Karpas-422 (cell line): ENCODE data around the gene RBM20. TPM values are rescaled to one million over a fixed set of nuclear protein-coding genes. Genes with fewer than 3 reads are reported as not detected.
"Not testable (repeated sequence)": the region's sequence is repeated elsewhere in the genome, so short reads cannot be mapped to it uniquely, and the experiment has no call there.

Experiments
- DNase-seq: peaks from one replicate; pipeline ENCODE4 v3.0.0-alpha.2; 2015
- H2AFZ ChIP-seq: fragments of 200-600 bp; sonication (generic); 2 replicates; pipeline ENCODE4 v1.6.1; 2014; ENCODE audit warnings: antibody characterized with exemption, low read length, mixed read lengths
- H3K27ac ChIP-seq: fragments of 200-600 bp; sonication (generic); 2 replicates; pipeline ENCODE4 v1.5.1; 2014; ENCODE audit warnings: mild to moderate bottlenecking, low read length, moderate library complexity
- H3K27me3 ChIP-seq: fragments of 200-600 bp; sonication (generic); 2 replicates; pipeline ENCODE4 v1.6.1; 2014; ENCODE audit warnings: low read length, mixed read lengths
- H3K36me3 ChIP-seq: fragments of 200-600 bp; sonication (generic); 2 replicates; pipeline ENCODE4 v1.6.1; 2014; ENCODE audit warnings: low read length, mixed read lengths; ENCODE audit not compliant: insufficient read depth
- H3K4me1 ChIP-seq: fragments of 200-600 bp; sonication (generic); 2 replicates; pipeline ENCODE4 v1.6.1; 2014; ENCODE audit warnings: mild to moderate bottlenecking, low read length, mixed read lengths
- H3K4me2 ChIP-seq: fragments of 200-600 bp; sonication (generic); 2 replicates; pipeline ENCODE4 v1.6.1; 2014; ENCODE audit warnings: low read length, low read depth, mild to moderate bottlenecking; ENCODE audit not compliant: poor library complexity, severe bottlenecking
- H3K4me3 ChIP-seq: fragments of 200-600 bp; sonication (generic); 2 replicates; pipeline ENCODE4 v1.5.1; 2014; ENCODE audit warnings: mild to moderate bottlenecking, antibody characterized with exemption, low read length, mixed read lengths
- H3K79me2 ChIP-seq: fragments of 200-600 bp; sonication (generic); 2 replicates; pipeline ENCODE4 v1.6.1; 2014; ENCODE audit warnings: mild to moderate bottlenecking, low read length, mixed read lengths
- H3K9ac ChIP-seq: fragments of 200-600 bp; sonication (generic); 2 replicates; pipeline ENCODE4 v1.6.0; 2014; ENCODE audit warnings: low read length
- H3K9me2 ChIP-seq: fragments of 200-600 bp; sonication (generic), shearing (Covaris generic); replicated peaks from 2 replicates; pipeline ENCODE4 v1.6.0; 2014; ENCODE audit warnings: mild to moderate bottlenecking, low read length, moderate library complexity; ENCODE audit not compliant: insufficient read depth
- H3K9me3 ChIP-seq: fragments of 300-700, 200-600 bp; sonication (generic); 2 replicates; pipeline ENCODE4 v1.6.1; 2014; ENCODE audit warnings: low read length, mixed read lengths
- H4K20me1 ChIP-seq: fragments of 200-600 bp; sonication (generic); 2 replicates; pipeline ENCODE4 v1.6.1; 2014; ENCODE audit warnings: mild to moderate bottlenecking, antibody characterized with exemption, low read length, low read depth; ENCODE audit not compliant: insufficient read depth
- total RNA-seq: library from RNA; depleted of rRNA; stranded (reverse); fragments of >200 nt; shearing (Covaris generic); gene quantifications from 2 replicates; pipeline ENCODE4 v1.2.3, GENCODE V29; 2014; ENCODE audit warnings: low replicate concordance

The RBM20 gene
- total RNA-seq, 1 experiment from 2014 or later = not detected

DNA sequence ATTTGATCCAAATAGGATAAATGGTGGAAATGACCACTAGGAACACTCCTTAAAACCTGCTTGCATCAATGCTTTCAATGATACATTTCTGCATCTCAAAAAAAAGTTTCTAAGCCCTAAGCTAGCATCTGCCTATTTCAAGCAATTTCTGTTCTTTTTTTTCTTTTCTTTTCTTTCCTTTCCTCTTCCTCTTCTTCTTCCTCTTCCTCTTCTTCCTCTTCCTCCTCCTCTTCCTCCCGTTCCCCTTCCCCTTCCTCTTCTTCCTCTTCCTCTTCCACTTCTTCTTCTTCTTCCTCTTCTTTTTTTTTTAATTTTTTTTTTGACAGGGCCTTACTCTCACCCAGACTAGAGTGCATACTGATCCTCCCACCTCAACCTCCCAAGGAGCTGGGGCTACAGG lies 15.4 kb downstream of the RBM20 start:
- no peak overlapping the region for H3K4me3 ChIP-seq

DNA sequence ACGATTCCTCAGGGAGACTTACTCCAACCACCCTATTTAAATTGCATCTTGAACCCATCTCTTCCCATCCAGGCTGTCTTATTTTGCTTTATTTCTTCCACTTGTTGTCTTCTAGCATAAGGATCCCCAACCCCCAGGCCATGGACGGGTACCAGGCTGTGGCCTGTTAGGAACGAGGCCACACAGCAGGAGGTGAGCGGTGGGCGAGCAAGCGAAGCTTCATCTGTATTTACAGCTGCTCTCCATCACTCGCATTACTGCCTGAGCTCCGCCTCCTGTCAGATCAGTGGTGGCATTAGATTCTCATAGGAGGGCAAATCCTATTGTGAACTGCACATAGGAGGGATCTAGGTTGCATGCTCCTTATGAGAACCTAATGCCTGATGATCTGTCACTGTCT lies 16.2 kb downstream of the RBM20 start:
- H3K4me3 ChIP-seq, H3K79me2 ChIP-seq: not testable (repeated sequence)

More for the DNA sequence above, 15.4 kb downstream of the RBM20 start:
- Histone ChIP-seq H3K9me3 (no peaks in the 10 kb centered on the region), H3K9me2 (no peaks in the 10 kb centered on the region), H3K27me3 (no peaks in the 10 kb centered on the region), H3K79me2 (no peaks in the 10 kb centered on the region), H3K36me3 (no peaks in the 10 kb centered on the region), H3K4me2 (no peak overlapping the region), H2AFZ (no peak overlapping the region), H4K20me1 (no peaks in the 10 kb centered on the region), H3K9ac (no peak overlapping the region), H3K4me1 (no peaks in the 10 kb centered on the region), H3K27ac (no peak overlapping the region)
- no peak for DNase-seq

DNA sequence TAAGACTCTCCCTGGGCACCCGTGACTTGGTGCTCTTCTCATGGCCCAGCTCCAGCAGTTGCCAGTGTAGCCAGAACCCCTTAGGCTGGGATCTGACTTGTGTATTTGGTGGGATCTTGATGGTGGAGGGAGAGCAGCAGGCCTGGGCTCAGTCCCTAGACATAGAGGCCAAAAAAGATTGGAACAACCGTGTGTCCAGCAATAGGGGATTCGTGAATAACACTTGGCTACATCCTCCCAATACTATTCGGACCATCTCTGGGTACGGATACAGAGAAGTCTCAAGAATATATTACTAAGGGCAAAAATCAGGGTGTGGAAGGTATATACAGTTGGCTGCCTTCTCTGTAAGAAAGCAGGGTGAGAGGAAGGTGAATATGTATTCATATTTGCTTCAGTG lies 17.2 kb downstream of the RBM20 start:
- no peak overlapping the region for H3K9ac ChIP-seq
- no peak overlapping the region for H3K4me3 ChIP-seq
- no peaks in the 10 kb centered on the region for H3K36me3 ChIP-seq
- no peaks in the 10 kb centered on the region for H3K9me2 ChIP-seq
- H3K27ac ChIP-seq = no peak overlapping the region
- no peaks in the 10 kb centered on the region for H4K20me1 ChIP-seq
- no peaks in the 10 kb centered on the region for H3K9me3 ChIP-seq
- no peak overlapping the region for H2AFZ ChIP-seq
- no peaks in the 10 kb centered on the region for H3K4me1 ChIP-seq
- H3K27me3 ChIP-seq = no peaks in the 10 kb centered on the region
- H3K4me2 ChIP-seq = no peak overlapping the region
- H3K79me2 ChIP-seq = no peaks in the 10 kb centered on the region
- DNase-seq = no peak

More for the DNA sequence above, 16.2 kb downstream of the RBM20 start:
- H3K27me3 ChIP-seq, H3K36me3 ChIP-seq, H3K27ac ChIP-seq, H3K9me3 ChIP-seq, H2AFZ ChIP-seq, H3K4me2 ChIP-seq, DNase-seq, H3K4me1 ChIP-seq, H3K9me2 ChIP-seq, H4K20me1 ChIP-seq, H3K9ac ChIP-seq: not testable (repeated sequence)

DNA sequence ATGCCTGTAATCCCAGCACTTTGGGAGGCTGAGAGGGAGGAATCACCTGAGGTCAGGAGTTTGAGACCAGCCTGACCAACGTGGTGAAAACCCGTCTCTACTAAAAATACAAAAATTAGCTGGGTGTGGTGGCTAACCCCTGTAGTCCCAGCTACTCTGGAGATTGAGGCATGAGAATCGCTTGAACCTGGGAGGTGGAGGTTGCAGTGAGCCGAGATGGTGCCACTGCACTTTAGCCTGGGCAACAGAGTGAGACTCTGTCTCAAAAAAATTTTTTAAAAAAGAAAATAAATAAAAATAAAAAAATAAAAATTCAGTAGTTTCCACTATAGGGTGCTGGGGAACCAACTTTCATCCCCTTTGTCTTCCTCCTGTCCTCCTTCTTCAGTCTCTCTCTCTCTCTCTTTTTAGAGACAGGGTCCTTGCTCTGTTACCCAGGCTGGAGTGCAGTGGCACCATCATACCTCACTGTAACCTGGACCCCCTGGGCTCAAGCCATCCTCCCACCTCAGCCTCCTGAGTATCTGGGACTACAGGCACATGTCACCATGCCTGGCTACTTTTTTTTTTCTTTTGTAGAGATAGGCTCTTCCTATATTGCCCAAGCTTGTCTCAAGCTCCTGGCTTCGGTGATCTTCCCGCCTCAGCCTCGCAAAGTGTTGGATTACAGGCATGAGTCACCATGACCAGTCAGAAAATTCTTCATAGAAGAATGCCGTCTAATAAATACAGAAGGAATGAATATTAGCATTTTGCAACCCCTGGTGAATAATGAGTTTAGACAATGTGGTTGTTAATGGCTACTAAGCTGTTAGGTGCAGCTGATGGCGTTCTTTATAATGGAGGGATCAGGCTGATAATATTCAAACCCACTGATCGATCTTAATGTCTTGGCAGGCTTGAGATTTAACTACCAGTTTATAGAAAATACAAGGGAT lies 20.6 kb downstream of the RBM20 start:
- H3K9ac ChIP-seq = no peak overlapping the region

DNA sequence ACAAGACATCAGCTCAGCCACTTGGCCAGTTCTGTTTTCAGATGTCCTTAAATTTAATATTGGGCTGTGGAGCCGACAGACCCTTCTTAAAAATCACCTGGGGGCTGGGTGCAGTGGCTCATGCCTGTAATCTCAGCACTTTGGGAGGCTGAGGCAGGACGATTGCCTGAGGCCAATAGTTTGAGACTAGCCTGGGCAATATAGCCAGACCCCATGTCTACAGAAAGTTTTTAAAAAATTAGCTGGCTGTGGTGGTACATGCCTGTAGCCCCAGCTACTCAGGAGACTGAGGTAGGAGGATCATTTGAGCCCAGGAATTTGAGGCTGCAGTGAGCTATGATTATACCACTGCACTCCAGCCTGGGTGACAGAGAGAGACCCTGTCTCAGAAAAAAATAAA lies 22.1 kb downstream of the RBM20 start:
- H4K20me1 ChIP-seq, DNase-seq: not testable (repeated sequence)

More for the DNA sequence above, 20.6 kb downstream of the RBM20 start:
- H3K9me3 ChIP-seq = no peaks in the 10 kb centered on the region
- no peaks in the 10 kb centered on the region for H3K4me1 ChIP-seq
- H3K27me3 ChIP-seq = no peaks in the 10 kb centered on the region
- H3K27ac ChIP-seq = no peak overlapping the region
- no peaks in the 10 kb centered on the region for H3K36me3 ChIP-seq
- no peak for DNase-seq
- H3K9me2 ChIP-seq = no peaks in the 10 kb centered on the region
- H3K4me2 ChIP-seq = no peak overlapping the region
- H4K20me1 ChIP-seq = no peaks in the 10 kb centered on the region
- H2AFZ ChIP-seq = no peak overlapping the region
- no peaks in the 10 kb centered on the region for H3K79me2 ChIP-seq
- H3K4me3 ChIP-seq = no peak overlapping the region

DNA sequence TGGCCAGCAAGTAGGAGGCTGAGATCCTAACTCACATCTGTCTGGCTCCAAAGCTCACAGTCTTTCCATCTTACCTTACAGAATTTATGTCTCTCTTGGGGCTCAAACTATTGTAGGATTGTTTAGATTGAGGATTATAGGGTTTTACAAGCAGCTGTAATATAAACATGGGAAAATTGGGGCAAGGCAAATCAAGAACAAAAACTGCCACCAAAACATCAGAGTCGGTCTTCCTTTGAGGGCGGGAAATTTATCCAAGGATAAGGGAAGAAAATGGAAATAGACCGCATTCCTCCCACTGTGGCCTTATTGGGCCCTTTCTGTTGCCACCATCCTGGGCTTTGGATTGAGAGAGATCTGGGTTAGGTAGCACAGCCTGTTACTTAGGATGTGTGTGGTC lies 22.5 kb downstream of the RBM20 start:
- Histone ChIP-seq H3K36me3 (no peaks in the 10 kb centered on the region), H3K27ac (no peak overlapping the region), H3K9me3 (no peaks in the 10 kb centered on the region), H3K27me3 (no peaks in the 10 kb centered on the region), H3K9ac (no peak overlapping the region), H2AFZ (no peak overlapping the region), H3K4me3 (no peak overlapping the region), H3K79me2 (no peaks in the 10 kb centered on the region), H4K20me1 (no peaks in the 10 kb centered on the region), H3K9me2 (no peaks in the 10 kb centered on the region), H3K4me1 (no peaks in the 10 kb centered on the region), H3K4me2 (no peak overlapping the region)
- no peak for DNase-seq

More for the DNA sequence above, 22.1 kb downstream of the RBM20 start:
- not testable (repeated sequence) for H2AFZ ChIP-seq, H3K9ac ChIP-seq, H3K27me3 ChIP-seq, H3K27ac ChIP-seq, H3K9me2 ChIP-seq, H3K9me3 ChIP-seq, H3K36me3 ChIP-seq, H3K4me2 ChIP-seq, H3K4me1 ChIP-seq, H3K4me3 ChIP-seq, H3K79me2 ChIP-seq

DNA sequence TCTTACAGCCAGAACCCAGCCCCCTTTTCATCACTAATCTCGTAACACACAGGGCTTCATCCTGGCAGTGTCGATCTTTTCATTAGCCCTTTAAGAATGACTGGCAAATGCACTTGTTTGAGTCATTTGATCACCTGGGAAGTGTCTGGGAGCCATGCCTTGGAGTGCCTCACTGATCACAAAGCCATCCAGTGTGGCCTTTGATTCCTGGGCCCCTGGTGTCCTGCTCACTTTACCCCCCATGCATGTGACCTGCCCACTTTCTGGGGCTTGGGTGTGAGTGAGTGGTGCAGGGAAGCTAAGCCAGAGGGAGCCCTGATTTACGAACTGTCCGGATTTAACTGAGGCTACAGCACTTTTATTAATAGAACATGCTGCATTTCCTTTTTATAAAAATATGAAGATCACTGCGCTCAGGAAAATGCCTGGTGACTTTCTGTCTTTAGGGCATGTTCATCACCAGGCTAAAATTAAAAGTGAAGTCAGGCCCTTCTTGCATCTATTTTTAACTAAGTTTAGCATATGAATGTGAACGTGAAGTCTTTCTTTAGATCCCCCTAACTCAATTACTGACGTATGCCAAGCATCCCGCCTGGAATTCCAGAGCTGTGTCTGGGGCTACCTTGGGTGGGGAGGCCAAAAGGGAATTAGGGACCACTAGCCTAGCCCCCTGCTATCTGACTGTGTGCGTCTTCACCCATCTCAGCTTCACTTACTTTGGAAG lies 23.6 kb downstream of the RBM20 start:
- no peaks in the 10 kb centered on the region for H3K9me3 ChIP-seq
- no peak for DNase-seq
- H3K4me3 ChIP-seq = no peak overlapping the region
- H3K79me2 ChIP-seq = no peaks in the 10 kb centered on the region
- no peaks in the 10 kb centered on the region for H4K20me1 ChIP-seq
- H3K9ac ChIP-seq = no peak overlapping the region
- H3K27me3 ChIP-seq = no peaks in the 10 kb centered on the region
- H2AFZ ChIP-seq = no peak overlapping the region
- no peaks in the 10 kb centered on the region for H3K36me3 ChIP-seq
- H3K27ac ChIP-seq = no peak overlapping the region
- H3K9me2 ChIP-seq = no peaks in the 10 kb centered on the region
- H3K4me1 ChIP-seq = peaks cover 3% of the 10 kb centered on the region; the same call in 1 of the 2 replicates
- no peak overlapping the region for H3K4me2 ChIP-seq

DNA sequence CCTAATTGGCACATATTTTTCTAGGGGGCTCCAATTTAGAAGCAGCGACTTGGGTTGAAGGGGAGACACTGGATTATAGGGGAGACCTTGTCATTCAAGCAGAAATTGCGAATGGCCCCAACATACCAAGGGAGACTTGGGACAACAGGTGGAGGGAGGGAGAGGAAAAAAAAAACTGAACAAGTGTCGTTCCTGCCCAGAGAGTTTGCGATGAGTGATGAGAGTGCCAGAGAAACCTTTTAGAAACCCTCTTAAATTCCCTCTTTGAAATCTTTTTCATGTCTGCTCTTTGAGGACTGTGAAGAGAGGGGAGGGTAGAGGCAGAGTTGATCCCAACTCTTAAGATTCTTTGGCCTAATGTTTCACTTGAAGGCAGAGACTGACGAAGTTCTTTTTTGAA lies 24.3 kb downstream of the RBM20 start:
- Histone ChIP-seq H3K4me3 (no peak overlapping the region), H3K79me2 (no peaks in the 10 kb centered on the region)
- no peak for DNase-seq

More for the DNA sequence above, 24.3 kb downstream of the RBM20 start:
- Histone ChIP-seq H3K4me1 (peaks cover 3% of the 10 kb centered on the region; the same call in 1 of the 2 replicates), H3K9ac (no peak overlapping the region), H3K9me3 (no peaks in the 10 kb centered on the region), H3K4me2 (no peak overlapping the region), H3K27ac (no peak overlapping the region), H2AFZ (no peak overlapping the region), H3K27me3 (no peaks in the 10 kb centered on the region), H3K9me2 (no peaks in the 10 kb centered on the region), H3K36me3 (no peaks in the 10 kb centered on the region), H4K20me1 (no peaks in the 10 kb centered on the region)
